B cell (primary cell): ENCODE results near the gene ADORA2A. TPM values are rescaled to one million over a fixed set of nuclear protein-coding genes. Genes with fewer than 3 reads are reported as not detected.

Experiments
- ATAC-seq: fragments of 200-7000 bp; cut with Tn5 transposase; one replicate; pipeline ENCODE4 v1.10.0; 2021; ENCODE audit warnings: low read depth, mild to moderate bottlenecking, moderate number of reproducible peaks, moderate library complexity
- CTCF ChIA-PET: fragments of 350-600 bp; sonication (Branson Sonifier 250); formaldehyde crosslinking; loops from one replicate; lab custom pipeline; 2021; ENCODE audit warnings: antibody characterized with exemption, inconsistent platforms; lab: Charles Lee
- POLR2A ChIA-PET: fragments of 350-600 bp; sonication (Branson Sonifier 250); formaldehyde crosslinking; loops from one replicate; lab custom pipeline; 2021; ENCODE audit warnings: antibody characterized with exemption; lab: Charles Lee
- DNase-seq: peaks from one replicate; pipeline ENCODE4 v3.0.0; 2013
- H2AFZ ChIP-seq: 2 replicates; pipeline ENCODE4 v1.6.1; 2012; ENCODE audit warnings: mild to moderate bottlenecking, low read depth, low read length; ENCODE audit not compliant: insufficient read depth, poor library complexity, severe bottlenecking
- H3K27ac ChIP-seq, 2 donors: 1 replicate in 1 of 2; 2 replicates in 1 of 2; pipeline ENCODE4 v1.5.1; 2012 to 2013; ENCODE audit warnings: low read length in 2 of 2, mild to moderate bottlenecking in 2 of 2, moderate library complexity in 1 of 2
- H3K27me3 ChIP-seq, 4 experiments: fragments of 200-600 bp in 1 of 4; sonication (generic) in 1 of 4; replicated peaks in 1 of 4; 1 replicate in 2 of 4; 2 replicates in 2 of 4; pipeline versions ENCODE4 v1.6.1 to v1.7.0; 2013 to 2016; ENCODE audit warnings: low read length in 3 of 4, mild to moderate bottlenecking in 2 of 4, mixed read lengths in 1 of 4, moderate library complexity in 1 of 4; ENCODE audit not compliant: insufficient read depth in 4 of 4, control insufficient read depth in 3 of 4; ENCODE audit errors: control extremely low read depth in 1 of 4
- H3K36me3 ChIP-seq, 2 experiments: replicated peaks in 1 of 2; 1 replicate in 1 of 2; 2 replicates in 1 of 2; pipeline versions ENCODE4 v1.6.1 to v1.7.1; 2013; ENCODE audit warnings: low read length in 1 of 2; ENCODE audit not compliant: insufficient read depth in 2 of 2, control insufficient read depth in 1 of 2; ENCODE audit errors: control extremely low read depth in 1 of 2, extremely low read depth in 1 of 2
- H3K4me1 ChIP-seq, 2 donors: fragments of 200-600 bp in 1 of 2; sonication (generic) in 1 of 2; 1 replicate in 1 of 2; 2 replicates in 1 of 2; pipeline versions ENCODE4 v1.5.1 to v1.6.1; 2013 to 2017; ENCODE audit warnings: low read length in 2 of 2; ENCODE audit not compliant: control insufficient read depth in 2 of 2, insufficient read depth in 2 of 2
- H3K4me2 ChIP-seq: replicated peaks from 2 replicates; pipeline ENCODE3; 2012; ENCODE audit warnings: mild to moderate bottlenecking, low read depth, low read length; ENCODE audit not compliant: poor library complexity, severe bottlenecking
- H3K4me3 ChIP-seq, 5 experiments: fragments of 200-600 bp in 1 of 5; sonication (generic) in 1 of 5; 1 replicate in 3 of 5; 2 replicates in 2 of 5; pipeline versions ENCODE4 v1.5.1 to v1.7.0; 2011 to 2016; ENCODE audit warnings: low read length in 4 of 5, mild to moderate bottlenecking in 4 of 5, low read depth in 2 of 5, control low read depth in 1 of 5, moderate library complexity in 1 of 5; ENCODE audit not compliant: insufficient read depth in 1 of 5; ENCODE audit errors: control extremely low read depth in 1 of 5, extremely low read depth in 1 of 5
- H3K79me2 ChIP-seq: fragments of 200-600 bp; sonication (generic); one replicate; pipeline ENCODE4 v1.6.0; 2016; ENCODE audit warnings: low read length; ENCODE audit not compliant: control insufficient read depth, insufficient read depth
- H3K9ac ChIP-seq: fragments of 200-600 bp; sonication (generic); 2 replicates; pipeline ENCODE4 v1.6.1; 2017; ENCODE audit warnings: mild to moderate bottlenecking, low read length, moderate library complexity
- H3K9me3 ChIP-seq, 3 donors: one replicate each; pipeline versions ENCODE4 v1.6.1 to v1.7.1; 2013; ENCODE audit warnings: low read length in 2 of 3; ENCODE audit not compliant: control insufficient read depth in 2 of 3, insufficient read depth in 1 of 3; ENCODE audit errors: control extremely low read depth in 1 of 3
- H4K20me1 ChIP-seq: 2 replicates; pipeline ENCODE4 v1.6.0; 2012; ENCODE audit warnings: mild to moderate bottlenecking, low read length; ENCODE audit not compliant: insufficient read depth, control insufficient read depth, poor library complexity, severe bottlenecking
- H3K27ac Mint-ChIP-seq: one replicate; pipeline ENCODE4 v1.8.0; 2021; ENCODE audit warnings: mixed read lengths
- H3K27me3 Mint-ChIP-seq: one replicate; pipeline ENCODE4 v1.8.0; 2021; ENCODE audit warnings: mixed read lengths
- H3K4me1 Mint-ChIP-seq: one replicate; pipeline ENCODE4 v1.8.0; 2021; ENCODE audit warnings: mixed read lengths
- H3K4me3 Mint-ChIP-seq: one replicate; pipeline ENCODE4 v1.8.0; 2021; ENCODE audit warnings: mixed read lengths
- H3K9me3 Mint-ChIP-seq: one replicate; pipeline ENCODE4 v1.8.0; 2022; ENCODE audit warnings: mixed read lengths; ENCODE audit not compliant: insufficient read depth
- EZH2 ChIP-seq: IDR thresholded peaks from 2 replicates; pipeline ENCODE4 v1.6.1; 2012; ENCODE audit warnings: borderline replicate concordance, low read depth, mild to moderate bottlenecking, moderate library complexity, low read length; ENCODE audit not compliant: insufficient read depth, poor library complexity, severe bottlenecking
- WGBS: methylation state at CpG from one replicate; pipeline ENCODE4 v1.1.5; 2013; ENCODE audit warnings: missing lambda C conversion rate; ENCODE audit not compliant: insufficient coverage; 5-methylcytosine and 5-hydroxymethylcytosine counted together
- intact Hi-C: fragments of 100-400 bp; cut with micrococcal nuclease; formaldehyde crosslinking; loops from one replicate; pipeline ENCODE4 v1.10.0; 2022
- polyA plus RNA-seq: library from polyadenylated mRNA; depleted of rRNA; stranded (reverse); fragments of >200 nt; gene quantifications from 2 replicates; pipeline ENCODE4 v1.2.3, GENCODE V29; 2012
- total RNA-seq, 2 donors: library from RNA; stranded (reverse); fragments of 120-200 nt in 1 of 2; gene quantifications; 1 replicate in 1 of 2; 2 replicates in 1 of 2; pipeline versions ENCODE4 v1.2.3 to v1.2.4, GENCODE V29; 2013 to 2022
- TF ChIP-seq, protein P1 (sequence below): fragments of 200-600 bp; IDR thresholded peaks from one replicate; pipeline ENCODE4 v1.8.0; 2022; ENCODE audit warnings: antibody characterized with exemption, mild to moderate bottlenecking

Gene ADORA2A
- total and polyA plus RNA-seq, 2 donors (not counting 1 experiment from before 2014, with no cell fraction given), result 30.5 to 45.4 TPM

DNA sequence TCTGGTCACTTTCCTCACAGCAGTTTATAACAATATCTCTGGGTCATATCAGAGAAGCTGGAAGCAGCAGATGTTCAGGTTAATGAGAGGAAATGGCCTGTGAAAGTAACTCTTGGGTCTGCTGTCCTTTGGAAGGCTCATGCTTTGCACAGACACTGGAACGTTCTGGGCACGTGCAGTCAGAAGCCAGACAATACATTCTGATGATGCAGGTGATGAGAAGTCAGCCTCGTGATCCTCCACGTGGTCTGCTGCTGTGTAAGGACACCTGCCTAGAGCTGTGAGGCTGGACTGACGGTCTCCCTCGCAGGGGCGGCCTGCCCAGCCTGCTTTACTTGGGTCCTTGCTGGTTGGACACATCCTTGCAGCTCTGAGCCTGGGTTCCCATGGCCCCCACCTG, 18.8 kb upstream of the ADORA2A start:
- no peak overlapping the region for H2AFZ ChIP-seq
- no peak overlapping the region for H3K27ac ChIP-seq
- no peak for ATAC-seq
- no peak for DNase-seq
- no peak overlapping the region for H3K4me2 ChIP-seq
- peaks cover 3 to 62% of the 10 kb centered on the region in 2 experiments for H3K36me3 ChIP-seq
- TF ChIP-seq, protein P1, sequence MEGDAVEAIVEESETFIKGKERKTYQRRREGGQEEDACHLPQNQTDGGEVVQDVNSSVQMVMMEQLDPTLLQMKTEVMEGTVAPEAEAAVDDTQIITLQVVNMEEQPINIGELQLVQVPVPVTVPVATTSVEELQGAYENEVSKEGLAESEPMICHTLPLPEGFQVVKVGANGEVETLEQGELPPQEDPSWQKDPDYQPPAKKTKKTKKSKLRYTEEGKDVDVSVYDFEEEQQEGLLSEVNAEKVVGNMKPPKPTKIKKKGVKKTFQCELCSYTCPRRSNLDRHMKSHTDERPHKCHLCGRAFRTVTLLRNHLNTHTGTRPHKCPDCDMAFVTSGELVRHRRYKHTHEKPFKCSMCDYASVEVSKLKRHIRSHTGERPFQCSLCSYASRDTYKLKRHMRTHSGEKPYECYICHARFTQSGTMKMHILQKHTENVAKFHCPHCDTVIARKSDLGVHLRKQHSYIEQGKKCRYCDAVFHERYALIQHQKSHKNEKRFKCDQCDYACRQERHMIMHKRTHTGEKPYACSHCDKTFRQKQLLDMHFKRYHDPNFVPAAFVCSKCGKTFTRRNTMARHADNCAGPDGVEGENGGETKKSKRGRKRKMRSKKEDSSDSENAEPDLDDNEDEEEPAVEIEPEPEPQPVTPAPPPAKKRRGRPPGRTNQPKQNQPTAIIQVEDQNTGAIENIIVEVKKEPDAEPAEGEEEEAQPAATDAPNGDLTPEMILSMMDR, result no peak
- no peak for TF ChIP-seq EZH2
- H3K4me1 Mint-ChIP-seq, result peaks cover 4% of the 10 kb centered on the region
- H4K20me1 ChIP-seq, result no peaks in the 10 kb centered on the region
- H3K27me3 ChIP-seq, result no peaks in the 10 kb centered on the region
- no peak overlapping the region for H3K4me3 ChIP-seq
- ChIA-PET CTCF (interaction anchor here (0.9 to 1.0 kb wide), 2 partner anchors 13 to 56 kb away, joined by 3 read pairs; no protein-coding TSS in a partner anchor), POLR2A (no interaction called here)
- no peak overlapping the region for H3K9ac ChIP-seq
- H3K4me1 ChIP-seq, result peaks cover 0 to 11% of the 10 kb centered on the region in 2 donors
- H3K9me3 ChIP-seq, result no peaks in the 10 kb centered on the region
- intact Hi-C loops, result no loop called here
- WGBS, result 94% methylated on average over 6 of the region's 7 CpGs
- H3K4me3 Mint-ChIP-seq, result no peak overlapping the region
- peaks cover 9% of the 10 kb centered on the region for H3K79me2 ChIP-seq
- H3K27ac Mint-ChIP-seq, result no peak overlapping the region
- H3K27me3 Mint-ChIP-seq, result no peaks in the 10 kb centered on the region
- no peaks in the 10 kb centered on the region for H3K9me3 Mint-ChIP-seq

DNA sequence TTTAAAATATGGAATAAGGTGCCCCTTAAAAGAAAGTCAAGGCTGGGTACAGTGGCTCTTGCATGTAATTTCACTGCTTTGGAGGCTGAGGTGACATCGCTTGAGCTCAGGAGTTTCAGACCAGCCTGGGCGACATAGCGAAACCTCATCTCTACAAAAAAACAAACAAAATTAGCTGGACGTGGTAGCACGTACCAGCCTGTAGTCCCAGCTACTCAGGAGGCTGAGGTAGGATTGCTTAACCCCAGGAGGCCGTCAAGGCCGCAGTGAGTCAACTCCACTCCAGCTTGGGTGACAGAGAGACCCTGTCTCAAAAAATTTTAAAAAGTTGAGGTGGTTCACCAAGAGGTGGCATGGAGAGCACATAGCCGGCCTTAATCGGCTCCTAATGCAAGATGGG, 17.7 kb upstream of the ADORA2A start:
- Mint-ChIP-seq H3K27ac (no peak overlapping the region), H3K27me3 (no peaks in the 10 kb centered on the region), H3K9me3 (no peaks in the 10 kb centered on the region), H3K4me3 (no peak overlapping the region), H3K4me1 (peaks cover 4% of the 10 kb centered on the region)
- ChIA-PET CTCF (interaction anchor here (0.6 to 0.9 kb wide), 2 partner anchors 18 to 94 kb away, joined by 3 read pairs; partner anchors contain the start of gene ADORA2A), POLR2A (no interaction called here)
- 95% methylated on average over 5 of the region's 9 CpGs for WGBS
- ATAC-seq (no peak), DNase-seq (no peak)
- Histone ChIP-seq H3K4me3 (no peak overlapping the region), H3K27ac (no peak overlapping the region), H3K79me2 (peaks cover 9% of the 10 kb centered on the region), H4K20me1 (no peaks in the 10 kb centered on the region), H3K4me1 (peaks cover 0 to 11% of the 10 kb centered on the region in 2 donors), H2AFZ (no peak overlapping the region), H3K4me2 (no peak overlapping the region), H3K9ac (no peak overlapping the region), H3K9me3 (no peaks in the 10 kb centered on the region), H3K27me3 (no peaks in the 10 kb centered on the region), H3K36me3 (peaks cover 3 to 55% of the 10 kb centered on the region in 2 experiments)
- intact Hi-C loops, result no loop called here
- TF ChIP-seq, protein P1, result no peak
- no peak for TF ChIP-seq EZH2
